ENCODE measurements around the gene MPC2. TPM values are rescaled to one million over a fixed set of nuclear protein-coding genes. Genes with fewer than 3 reads are reported as not detected.
"Not testable (repeated sequence)": the region's sequence is repeated elsewhere in the genome, so short reads cannot be mapped to it uniquely, and the experiment has no call there.

The MPC2 gene
- polyA plus RNA-seq, 1 experiment = 70.0 TPM

DNA sequence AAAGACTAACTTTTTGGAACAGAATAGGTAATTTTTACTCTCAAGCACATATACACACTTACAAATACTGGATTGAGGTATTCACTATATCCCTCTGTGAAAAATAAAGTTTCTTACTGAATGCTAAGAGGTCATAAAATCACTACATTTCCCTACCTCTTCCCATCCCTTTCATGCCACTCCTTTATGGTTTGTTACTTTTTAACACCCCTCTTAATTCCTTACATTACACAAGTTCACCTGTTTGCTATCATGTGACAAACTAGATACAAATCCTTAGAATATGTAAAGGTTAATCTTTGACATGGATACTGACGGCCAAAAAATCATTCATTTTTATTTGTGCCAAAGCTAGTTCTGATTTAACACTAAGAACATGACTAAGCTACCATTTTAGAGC is 7.1 kb downstream of the MPC2 start:
- POLR2A ChIA-PET = no interaction called here

DNA sequence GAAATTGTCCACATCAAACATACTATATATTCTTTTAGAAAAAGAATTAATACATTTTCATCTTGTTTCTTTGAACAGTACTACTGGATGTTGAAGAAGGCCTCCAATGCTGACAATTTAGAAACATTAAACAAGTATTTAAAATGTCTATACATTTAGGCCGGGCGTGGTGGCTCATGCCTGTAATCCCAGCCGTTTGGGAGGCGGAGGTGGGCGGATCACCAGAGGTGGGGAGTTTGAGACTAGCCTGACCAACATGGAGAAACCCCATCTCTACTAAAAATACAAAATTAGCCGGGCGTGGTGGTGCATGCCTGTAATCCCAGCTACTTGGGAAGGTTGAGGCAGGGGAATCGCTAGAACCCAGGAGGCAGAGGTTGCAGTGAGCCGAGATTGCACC is 8.0 kb downstream of the MPC2 start:
- CTCF ChIA-PET; H3K4me3 ChIP-seq (ENCODE audit: low read depth, low read length); DNase-seq (ENCODE audit: low read depth, low spot score); H3K27ac ChIP-seq (ENCODE audit: low read depth, low read length); H3K9me3 ChIP-seq (ENCODE audit: control insufficient read depth, insufficient read depth, low read length); H3K27me3 ChIP-seq (ENCODE audit: control insufficient read depth, insufficient read depth, low read length): not testable (repeated sequence)
- POLR2A ChIA-PET = interaction anchor here (0.7 kb wide), 1 partner anchor 9 kb away, joined by 5 read pairs; no protein-coding TSS in a partner anchor

More for the DNA sequence above, 7.1 kb downstream of the MPC2 start:
- DNase-seq (ENCODE audit: low read depth, low spot score) = no peak
- no peak overlapping the region for H3K27ac ChIP-seq (ENCODE audit: low read depth, low read length)
- no peaks in the 10 kb centered on the region for H3K9me3 ChIP-seq (ENCODE audit: control insufficient read depth, insufficient read depth, low read length)
- CTCF ChIA-PET = interaction anchor here (1.0 kb wide), 1 partner anchor 9 kb away, joined by 3 read pairs; no protein-coding TSS in a partner anchor
- no peak for TF ChIP-seq CTCF (IDR thresholded peaks at IDR 0.05; ENCODE audit: low read depth, low read length)
- H3K4me3 ChIP-seq (ENCODE audit: low read depth, low read length) = no peak overlapping the region
- no peaks in the 10 kb centered on the region for H3K27me3 ChIP-seq (ENCODE audit: control insufficient read depth, insufficient read depth, low read length)

DNA sequence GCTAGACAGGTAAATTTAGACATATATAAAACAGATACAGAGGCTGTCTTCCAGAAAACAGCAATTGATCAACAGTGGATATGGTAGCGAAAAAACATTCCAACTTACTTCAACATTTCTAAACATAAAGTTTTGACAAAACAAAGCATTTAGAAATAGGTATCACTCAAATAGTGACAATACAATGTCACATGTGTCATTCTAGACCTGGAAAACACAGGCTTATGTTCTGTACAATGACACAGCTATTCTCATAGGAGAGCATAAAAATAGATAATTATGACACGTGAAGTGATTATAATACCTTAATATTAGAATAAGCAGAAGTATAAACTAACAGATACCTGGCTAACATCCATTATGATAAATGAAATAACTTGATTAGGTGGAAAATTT is 8.4 kb downstream of the MPC2 start:
- H3K27ac ChIP-seq (ENCODE audit: low read depth, low read length) = no peak overlapping the region
- ChIA-PET POLR2A (interaction anchor here (0.7 kb wide), 1 partner anchor 9 kb away, joined by 5 read pairs; no protein-coding TSS in a partner anchor), CTCF (no interaction called here)
- no peaks in the 10 kb centered on the region for H3K9me3 ChIP-seq (ENCODE audit: control insufficient read depth, insufficient read depth, low read length)
- H3K27me3 ChIP-seq (ENCODE audit: control insufficient read depth, insufficient read depth, low read length) = no peaks in the 10 kb centered on the region
- no peak for TF ChIP-seq CTCF (IDR thresholded peaks at IDR 0.05; ENCODE audit: low read depth, low read length)
- no peak for DNase-seq (ENCODE audit: low read depth, low spot score)
- no peak overlapping the region for H3K4me3 ChIP-seq (ENCODE audit: low read depth, low read length)

DNA sequence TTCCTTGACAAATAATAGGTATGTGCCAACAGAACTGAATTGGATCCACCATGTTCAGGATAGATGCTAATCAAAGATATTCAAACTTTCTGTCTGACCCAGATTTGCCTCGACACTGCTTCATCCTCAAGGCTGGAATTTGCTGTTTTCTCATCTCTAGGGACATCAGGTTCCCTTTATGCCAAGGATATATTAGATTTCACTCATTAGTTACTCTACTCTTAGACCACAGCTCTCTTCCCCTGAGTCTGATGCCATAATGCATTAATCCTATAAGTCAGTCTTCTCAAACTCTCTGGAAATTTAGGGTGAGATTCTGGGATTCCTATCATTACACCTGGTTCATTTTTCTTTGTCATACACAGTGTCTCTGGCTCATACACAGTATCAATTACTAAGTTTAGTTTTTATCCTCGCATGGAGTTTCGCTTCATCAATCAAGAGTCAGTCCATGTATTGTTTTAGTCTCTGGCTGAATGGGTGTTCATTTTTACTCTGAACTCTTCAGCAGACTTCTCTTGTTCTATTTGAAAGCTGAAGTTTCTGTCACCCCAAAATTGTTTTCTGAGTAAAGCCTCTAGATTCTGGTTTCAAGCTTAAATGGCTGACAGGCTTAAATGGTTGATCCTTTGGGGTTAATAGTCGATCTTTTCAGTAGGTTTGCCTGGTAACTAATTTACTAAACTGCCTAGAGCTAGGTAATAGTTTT is 9.7 kb downstream of the MPC2 start:
- no peak for DNase-seq (ENCODE audit: low read depth, low spot score)
- H3K9me3 ChIP-seq (ENCODE audit: control insufficient read depth, insufficient read depth, low read length) = no peaks in the 10 kb centered on the region
- POLR2A ChIA-PET = interaction anchor here (1.5 kb wide), 1 partner anchor 9 kb away, joined by 4 read pairs; the partner anchor contains the start of gene DCAF6
- H3K4me3 ChIP-seq (ENCODE audit: low read depth, low read length) = no peak overlapping the region
- TF ChIP-seq CTCF (IDR thresholded peaks at IDR 0.05; ENCODE audit: low read depth, low read length) = no peak
- no peak overlapping the region for H3K27ac ChIP-seq (ENCODE audit: low read depth, low read length)
- CTCF ChIA-PET = interaction anchor here (0.6 kb wide), 1 partner anchor 211 kb away, joined by 3 read pairs; no protein-coding TSS in a partner anchor
- no peaks in the 10 kb centered on the region for H3K27me3 ChIP-seq (ENCODE audit: control insufficient read depth, insufficient read depth, low read length)

GRCh38 chr1:167926486-167926997 is 10.3 kb downstream of the MPC2 start:
- POLR2A ChIA-PET = interaction anchor here (1.5 kb wide), 1 partner anchor 10 kb away, joined by 4 read pairs; the partner anchor contains the start of gene DCAF6

More at GRCh38 chr1:167926486-167926997, 10.3 kb downstream of the MPC2 start:
- no peak overlapping the region for H3K27ac ChIP-seq (ENCODE audit: low read depth, low read length)
- H3K27me3 ChIP-seq (ENCODE audit: control insufficient read depth, insufficient read depth, low read length) = no peaks in the 10 kb centered on the region
- H3K9me3 ChIP-seq (ENCODE audit: control insufficient read depth, insufficient read depth, low read length) = no peaks in the 10 kb centered on the region
- TF ChIP-seq CTCF (IDR thresholded peaks at IDR 0.05; ENCODE audit: low read depth, low read length) = no peak
- no peak for DNase-seq (ENCODE audit: low read depth, low spot score)
- CTCF ChIA-PET = no interaction called here
- no peak overlapping the region for H3K4me3 ChIP-seq (ENCODE audit: low read depth, low read length)
